ENCODE measurements around the gene BRF1.
"Not testable (repeated sequence)": the region's sequence is repeated elsewhere in the genome, so short reads cannot be mapped to it uniquely, and the experiment has no call there.

The BRF1 gene

DNA sequence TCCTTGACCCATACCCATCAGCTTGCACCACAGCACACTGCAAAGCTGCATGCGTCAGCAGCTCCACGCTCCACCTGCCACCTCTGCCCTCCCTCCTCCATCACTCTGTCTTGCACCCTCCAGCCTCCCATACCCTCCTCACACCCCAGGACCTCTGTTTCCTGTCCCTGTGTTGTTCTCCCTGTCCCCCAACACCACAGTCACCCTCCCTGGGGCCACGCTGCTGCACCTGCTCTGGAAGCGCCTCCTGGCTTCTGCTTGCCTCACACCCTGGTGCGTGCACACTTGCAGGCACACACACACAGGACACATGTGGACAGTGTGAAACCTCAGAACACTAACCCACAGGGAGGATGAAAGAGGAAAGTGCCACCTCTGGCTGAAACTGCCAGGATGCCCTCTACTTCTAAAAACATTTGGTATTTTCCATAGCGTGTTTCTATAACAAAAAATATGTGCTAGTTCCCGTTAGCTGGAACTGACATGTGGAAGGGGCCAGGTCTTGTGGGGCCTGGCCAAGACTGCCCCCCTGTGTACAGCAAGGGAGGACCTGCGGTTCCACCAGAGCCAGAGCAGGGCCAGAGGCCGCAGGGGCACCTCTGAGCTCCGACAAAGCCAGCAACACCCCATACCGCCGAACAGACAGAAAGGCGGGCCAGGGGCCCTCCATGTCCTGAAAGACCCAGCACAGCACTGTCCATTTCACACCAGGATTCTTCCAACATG is 10.0 kb downstream of the BRF1 start:
- H3K36me3 ChIP-seq (ENCODE audit: control insufficient read depth in 1 of 2, insufficient read depth in 2 of 2, low read length in 2 of 2): no peaks in the 10 kb centered on the region
- no peak overlapping the region for H3K9ac ChIP-seq (ENCODE audit: low read depth in 1 of 2, low read length in 2 of 2)
- H3K9me3 ChIP-seq (ENCODE audit: control insufficient read depth in 1 of 2, low read length in 2 of 2): no peaks in the 10 kb centered on the region
- no peaks in the 10 kb centered on the region for H3K27me3 ChIP-seq (ENCODE audit: control insufficient read depth in 1 of 2, insufficient read depth in 2 of 2, low read length in 2 of 2)
- no peak overlapping the region for H3K4me3 ChIP-seq (ENCODE audit: low read depth in 1 of 2, low read length in 2 of 2)
- no peak overlapping the region for H3K27ac ChIP-seq (ENCODE audit: low read depth, low read length)
- H3K4me1 ChIP-seq (ENCODE audit: control insufficient read depth in 1 of 2, insufficient read depth in 2 of 2, low read length in 2 of 2): peaks cover 0 to 17% of the 10 kb centered on the region in 2 donors

DNA sequence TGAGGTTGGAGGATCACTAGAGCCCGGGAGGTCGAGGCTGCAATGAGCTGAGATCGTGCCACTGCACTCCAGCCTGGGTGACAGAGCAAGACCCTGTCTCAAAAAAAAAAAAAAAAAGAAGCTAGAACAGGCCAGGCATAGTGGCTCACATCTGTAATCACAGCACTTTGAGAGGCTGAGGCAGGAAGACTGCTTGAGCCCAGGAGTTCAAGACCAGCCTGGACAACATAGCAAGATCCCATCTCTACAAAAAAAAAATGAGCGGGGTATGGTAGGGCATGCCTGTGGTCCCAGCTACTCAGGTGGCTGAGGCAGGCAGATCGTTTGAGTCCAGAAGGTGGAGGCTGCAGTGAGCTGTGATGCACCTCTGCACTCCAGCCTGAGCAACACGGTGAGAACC is 11.9 kb downstream of the BRF1 start:
- not testable (repeated sequence) for H3K9me3 ChIP-seq (ENCODE audit: control insufficient read depth in 1 of 2, low read length in 2 of 2); H3K27ac ChIP-seq (ENCODE audit: low read depth, low read length); H3K36me3 ChIP-seq (ENCODE audit: control insufficient read depth in 1 of 2, insufficient read depth in 2 of 2, low read length in 2 of 2); H3K4me3 ChIP-seq (ENCODE audit: low read depth in 1 of 2, low read length in 2 of 2); H3K27me3 ChIP-seq (ENCODE audit: control insufficient read depth in 1 of 2, insufficient read depth in 2 of 2, low read length in 2 of 2); H3K9ac ChIP-seq (ENCODE audit: low read depth in 1 of 2, low read length in 2 of 2)
- H3K4me1 ChIP-seq (ENCODE audit: control insufficient read depth in 1 of 2, insufficient read depth in 2 of 2, low read length in 2 of 2): peaks cover 0 to 13% of the 10 kb centered on the region in 2 donors

DNA sequence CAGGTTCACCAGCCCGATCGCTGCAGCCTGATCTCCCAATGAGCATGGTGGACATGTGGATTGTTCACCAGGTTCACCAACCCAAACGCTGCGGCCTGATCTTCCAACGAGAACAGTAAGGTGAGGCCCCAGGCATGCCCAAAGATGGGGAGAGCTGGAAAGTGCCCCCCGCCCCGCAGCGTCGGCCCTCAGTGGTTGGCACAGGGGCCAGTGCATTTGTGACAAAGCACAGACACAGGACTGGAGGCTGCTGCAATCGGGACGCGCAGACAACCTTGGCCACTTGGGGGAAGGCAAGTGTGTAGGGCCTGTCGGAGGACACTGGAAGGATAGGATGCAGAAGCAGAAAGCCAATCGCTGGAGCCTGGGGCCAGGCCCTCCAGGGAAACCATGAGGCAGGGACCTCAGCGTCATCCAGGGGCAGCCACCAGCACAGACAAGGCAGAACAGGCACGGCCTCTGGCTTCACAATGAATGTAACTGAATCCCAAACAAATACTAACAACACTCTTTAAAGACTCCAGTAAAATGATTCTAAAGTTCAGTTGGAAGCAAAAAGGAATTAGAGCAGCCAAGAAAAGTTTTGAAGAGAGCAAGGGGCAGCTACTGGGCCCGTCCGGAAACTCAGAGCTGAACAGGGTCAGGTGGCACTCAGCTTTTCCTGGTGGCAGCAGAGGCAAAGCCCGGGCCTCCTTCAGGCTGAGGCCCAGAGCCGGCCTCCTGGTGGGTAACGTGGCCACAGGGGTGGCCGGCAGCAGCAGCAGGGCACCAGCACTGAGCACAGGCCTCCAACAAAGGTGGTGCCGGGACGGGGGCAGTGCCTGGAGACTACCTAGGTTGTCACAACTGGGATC is 13.3 kb downstream of the BRF1 start:
- Histone ChIP-seq H3K27me3 (ENCODE audit: control insufficient read depth in 1 of 2, insufficient read depth in 2 of 2, low read length in 2 of 2) (no peaks in the 10 kb centered on the region), H3K9ac (ENCODE audit: low read depth in 1 of 2, low read length in 2 of 2) (no peak overlapping the region), H3K4me3 (ENCODE audit: low read depth in 1 of 2, low read length in 2 of 2) (no peak overlapping the region), H3K36me3 (ENCODE audit: control insufficient read depth in 1 of 2, insufficient read depth in 2 of 2, low read length in 2 of 2) (peaks cover 0 to 11% of the 10 kb centered on the region in 2 donors), H3K9me3 (ENCODE audit: control insufficient read depth in 1 of 2, low read length in 2 of 2) (no peaks in the 10 kb centered on the region), H3K27ac (ENCODE audit: low read depth, low read length) (no peak overlapping the region), H3K4me1 (ENCODE audit: control insufficient read depth in 1 of 2, insufficient read depth in 2 of 2, low read length in 2 of 2) (peaks cover 0 to 3% of the 10 kb centered on the region in 2 donors)

DNA sequence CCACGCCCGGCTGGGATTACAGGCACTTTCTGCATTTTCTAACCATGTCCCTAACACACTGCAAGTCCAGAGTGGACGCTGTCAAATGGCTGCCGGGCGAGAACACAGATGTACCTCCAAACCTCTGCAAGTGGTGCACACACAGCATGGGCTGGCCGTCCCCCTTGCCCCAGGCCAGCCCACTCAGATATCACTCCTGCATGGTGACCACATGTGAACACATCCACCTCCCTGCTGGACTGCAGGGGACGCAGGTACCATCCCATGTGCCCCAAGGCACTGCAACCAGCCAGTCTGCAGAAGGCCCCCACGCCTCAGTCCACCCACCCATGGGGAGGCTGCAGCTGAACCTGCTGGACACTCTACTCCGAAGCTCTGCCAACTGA is 14.0 kb downstream of the BRF1 start:
- H3K9ac ChIP-seq (ENCODE audit: low read depth in 1 of 2, low read length in 2 of 2): no peak overlapping the region
- H3K27ac ChIP-seq (ENCODE audit: low read depth, low read length): no peak overlapping the region
- H3K4me1 ChIP-seq (ENCODE audit: control insufficient read depth in 1 of 2, insufficient read depth in 2 of 2, low read length in 2 of 2): peaks cover 0 to 3% of the 10 kb centered on the region in 2 donors
- peaks cover 0 to 11% of the 10 kb centered on the region in 2 donors for H3K36me3 ChIP-seq (ENCODE audit: control insufficient read depth in 1 of 2, insufficient read depth in 2 of 2, low read length in 2 of 2)
- H3K4me3 ChIP-seq (ENCODE audit: low read depth in 1 of 2, low read length in 2 of 2): no peak overlapping the region
- H3K27me3 ChIP-seq (ENCODE audit: control insufficient read depth in 1 of 2, insufficient read depth in 2 of 2, low read length in 2 of 2): no peaks in the 10 kb centered on the region
- H3K9me3 ChIP-seq (ENCODE audit: control insufficient read depth in 1 of 2, low read length in 2 of 2): no peaks in the 10 kb centered on the region

DNA sequence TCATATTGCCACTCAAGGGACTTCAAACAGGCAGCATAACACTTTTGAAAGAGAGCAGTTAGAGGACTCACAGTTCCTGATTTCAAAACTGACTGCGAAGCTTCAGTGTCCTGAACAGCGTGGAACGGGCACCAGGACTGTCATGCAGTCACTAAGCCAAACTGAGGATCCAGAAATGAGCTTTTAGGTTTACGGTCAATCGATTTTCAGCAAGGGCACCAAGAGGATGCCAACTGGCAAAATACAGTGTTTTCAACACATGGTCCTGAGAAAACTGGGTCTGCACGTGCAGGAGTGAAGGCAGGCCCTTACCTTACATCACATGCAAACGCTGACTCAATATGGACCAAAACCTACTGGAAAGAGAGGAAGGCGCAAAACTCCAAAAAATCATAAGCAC is 15.6 kb downstream of the BRF1 start:
- Histone ChIP-seq H3K9ac (ENCODE audit: low read depth in 1 of 2, low read length in 2 of 2) (no peak overlapping the region), H3K4me3 (ENCODE audit: low read depth in 1 of 2, low read length in 2 of 2) (no peak overlapping the region), H3K27ac (ENCODE audit: low read depth, low read length) (no peak overlapping the region), H3K27me3 (ENCODE audit: control insufficient read depth in 1 of 2, insufficient read depth in 2 of 2, low read length in 2 of 2) (no peaks in the 10 kb centered on the region), H3K4me1 (ENCODE audit: control insufficient read depth in 1 of 2, insufficient read depth in 2 of 2, low read length in 2 of 2) (no peaks in the 10 kb centered on the region), H3K36me3 (ENCODE audit: control insufficient read depth in 1 of 2, insufficient read depth in 2 of 2, low read length in 2 of 2) (peaks cover 0 to 14% of the 10 kb centered on the region in 2 donors), H3K9me3 (ENCODE audit: control insufficient read depth in 1 of 2, low read length in 2 of 2) (no peaks in the 10 kb centered on the region)

DNA sequence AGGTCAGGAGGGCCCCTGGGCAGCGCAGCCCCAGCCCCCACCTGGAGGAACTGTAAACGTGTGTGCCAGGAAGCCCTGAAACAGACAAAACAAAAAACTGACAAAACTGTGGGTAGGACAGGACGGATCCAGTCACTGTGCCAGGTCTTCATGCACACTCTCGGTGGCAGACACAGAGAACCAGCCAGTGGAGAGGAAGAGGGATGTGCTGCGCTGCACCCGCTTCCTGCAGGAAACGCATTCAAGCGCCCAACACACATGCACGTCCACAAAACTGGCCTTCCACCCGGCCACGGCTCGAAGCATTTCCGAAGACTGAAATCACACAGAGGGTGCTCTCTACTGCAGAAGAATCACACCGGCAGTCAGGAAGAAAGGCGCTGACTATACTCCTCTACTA is 16.9 kb downstream of the BRF1 start:
- Histone ChIP-seq H3K9ac (ENCODE audit: low read depth in 1 of 2, low read length in 2 of 2) (no peak overlapping the region), H3K9me3 (ENCODE audit: control insufficient read depth in 1 of 2, low read length in 2 of 2) (no peaks in the 10 kb centered on the region), H3K4me1 (ENCODE audit: control insufficient read depth in 1 of 2, insufficient read depth in 2 of 2, low read length in 2 of 2) (no peaks in the 10 kb centered on the region), H3K36me3 (ENCODE audit: control insufficient read depth in 1 of 2, insufficient read depth in 2 of 2, low read length in 2 of 2) (peaks cover 0 to 14% of the 10 kb centered on the region in 2 donors), H3K4me3 (ENCODE audit: low read depth in 1 of 2, low read length in 2 of 2) (no peak overlapping the region), H3K27ac (ENCODE audit: low read depth, low read length) (no peak overlapping the region), H3K27me3 (ENCODE audit: control insufficient read depth in 1 of 2, insufficient read depth in 2 of 2, low read length in 2 of 2) (no peaks in the 10 kb centered on the region)

DNA sequence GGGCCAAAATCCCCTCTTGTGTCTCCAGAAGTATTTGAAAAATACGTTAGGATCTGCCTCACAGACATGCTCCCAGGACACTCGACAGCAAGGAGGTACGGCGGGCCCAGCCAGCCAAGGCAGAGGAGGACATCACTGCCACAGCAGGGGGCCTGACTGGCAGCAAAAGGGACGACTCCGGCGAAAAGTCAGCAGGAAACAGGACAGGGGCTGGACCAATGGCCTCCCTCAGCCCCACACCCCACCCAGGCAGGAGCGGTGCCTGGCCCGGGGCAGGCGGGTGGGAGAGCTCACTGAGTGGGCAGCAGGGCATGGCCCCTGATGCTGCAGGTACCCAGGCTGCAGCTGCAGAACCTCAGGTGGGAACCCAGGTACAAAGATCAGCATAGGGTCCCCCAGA is 17.8 kb downstream of the BRF1 start:
- H3K9me3 ChIP-seq (ENCODE audit: control insufficient read depth in 1 of 2, low read length in 2 of 2): no peaks in the 10 kb centered on the region
- H3K9ac ChIP-seq (ENCODE audit: low read depth in 1 of 2, low read length in 2 of 2): no peak overlapping the region
- no peak overlapping the region for H3K4me3 ChIP-seq (ENCODE audit: low read depth in 1 of 2, low read length in 2 of 2)
- H3K27me3 ChIP-seq (ENCODE audit: control insufficient read depth in 1 of 2, insufficient read depth in 2 of 2, low read length in 2 of 2): no peaks in the 10 kb centered on the region
- peaks cover 0 to 14% of the 10 kb centered on the region in 2 donors for H3K36me3 ChIP-seq (ENCODE audit: control insufficient read depth in 1 of 2, insufficient read depth in 2 of 2, low read length in 2 of 2)
- no peak overlapping the region for H3K27ac ChIP-seq (ENCODE audit: low read depth, low read length)
- no peaks in the 10 kb centered on the region for H3K4me1 ChIP-seq (ENCODE audit: control insufficient read depth in 1 of 2, insufficient read depth in 2 of 2, low read length in 2 of 2)

DNA sequence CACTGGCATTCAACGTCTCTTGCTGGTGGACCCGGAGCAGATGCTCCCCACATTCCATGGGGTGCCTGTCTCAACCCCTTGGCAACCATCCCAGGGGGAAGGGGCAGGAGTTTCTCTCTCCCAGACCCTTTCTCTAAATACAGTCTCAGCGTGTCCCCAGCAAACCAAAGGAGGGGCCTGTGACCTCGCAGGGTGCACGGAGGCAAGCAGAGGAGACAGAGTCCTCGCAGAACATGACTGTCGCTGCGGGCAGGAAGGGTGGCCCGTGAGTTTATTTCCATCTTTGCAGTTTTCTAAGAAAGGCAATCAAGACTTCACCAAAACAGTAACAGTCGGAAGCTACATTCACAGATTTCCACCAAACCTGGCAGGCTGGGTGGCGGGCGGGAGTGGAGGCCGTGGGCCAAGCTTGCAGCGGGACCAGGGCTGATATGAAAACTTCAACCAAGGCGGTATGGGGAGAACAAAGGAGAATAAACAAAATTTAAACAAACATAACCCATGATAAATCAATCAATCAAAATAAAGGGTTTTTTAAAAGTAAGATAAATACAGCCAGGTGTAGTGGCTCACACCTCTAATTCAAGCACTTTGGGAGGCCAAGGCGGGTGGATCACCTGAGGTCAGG is 18.6 kb downstream of the BRF1 start:
- no peaks in the 10 kb centered on the region for H3K9me3 ChIP-seq (ENCODE audit: control insufficient read depth in 1 of 2, low read length in 2 of 2)
- H3K4me3 ChIP-seq (ENCODE audit: low read depth in 1 of 2, low read length in 2 of 2): no peak overlapping the region
- no peaks in the 10 kb centered on the region for H3K4me1 ChIP-seq (ENCODE audit: control insufficient read depth in 1 of 2, insufficient read depth in 2 of 2, low read length in 2 of 2)
- H3K27me3 ChIP-seq (ENCODE audit: control insufficient read depth in 1 of 2, insufficient read depth in 2 of 2, low read length in 2 of 2): no peaks in the 10 kb centered on the region
- peaks cover 0 to 14% of the 10 kb centered on the region in 2 donors for H3K36me3 ChIP-seq (ENCODE audit: control insufficient read depth in 1 of 2, insufficient read depth in 2 of 2, low read length in 2 of 2)
- no peak overlapping the region for H3K27ac ChIP-seq (ENCODE audit: low read depth, low read length)
- H3K9ac ChIP-seq (ENCODE audit: low read depth in 1 of 2, low read length in 2 of 2): no peak overlapping the region

DNA sequence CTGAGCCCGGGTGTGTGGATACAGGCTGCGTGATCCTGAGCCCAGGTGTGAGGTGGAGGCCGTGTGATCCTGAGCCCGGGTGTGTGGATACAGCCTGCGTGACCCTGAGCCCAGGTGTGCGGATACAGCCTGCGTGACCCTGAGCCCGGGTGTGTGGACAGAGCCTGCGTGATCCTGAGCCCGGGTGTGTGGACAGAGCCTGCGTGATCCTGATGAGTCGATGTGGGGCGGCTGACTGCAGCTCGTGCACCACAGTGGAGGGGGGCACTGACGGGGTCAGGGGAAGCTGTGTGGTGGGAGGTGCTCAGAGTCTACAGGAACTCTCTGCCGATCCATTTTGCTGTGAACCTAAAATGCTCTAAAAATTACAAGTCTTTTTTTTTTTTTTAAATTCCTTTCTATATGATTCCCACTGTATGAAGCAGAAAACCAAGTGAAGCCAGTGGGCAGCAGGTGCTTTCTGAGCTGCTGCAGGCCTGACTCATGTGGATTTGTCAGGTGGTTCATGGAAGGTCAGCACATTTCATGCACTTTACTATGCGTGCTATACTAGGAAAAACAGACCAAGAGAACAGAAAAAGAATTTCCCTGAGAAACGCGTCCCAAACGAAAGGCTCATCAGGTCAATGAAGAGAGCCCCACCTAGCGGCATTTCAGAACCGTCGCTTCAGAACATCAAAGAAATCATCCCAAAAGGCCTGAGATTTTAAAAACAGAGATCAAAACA is 19.3 kb downstream of the BRF1 start:
- no peak overlapping the region for H3K4me3 ChIP-seq (ENCODE audit: low read depth in 1 of 2, low read length in 2 of 2)
- H3K9me3 ChIP-seq (ENCODE audit: control insufficient read depth in 1 of 2, low read length in 2 of 2): no peaks in the 10 kb centered on the region
- H3K4me1 ChIP-seq (ENCODE audit: control insufficient read depth in 1 of 2, insufficient read depth in 2 of 2, low read length in 2 of 2): no peaks in the 10 kb centered on the region
- H3K36me3 ChIP-seq (ENCODE audit: control insufficient read depth in 1 of 2, insufficient read depth in 2 of 2, low read length in 2 of 2): peaks cover 0 to 14% of the 10 kb centered on the region in 2 donors
- H3K27ac ChIP-seq (ENCODE audit: low read depth, low read length): no peak overlapping the region
- no peaks in the 10 kb centered on the region for H3K27me3 ChIP-seq (ENCODE audit: control insufficient read depth in 1 of 2, insufficient read depth in 2 of 2, low read length in 2 of 2)
- no peak overlapping the region for H3K9ac ChIP-seq (ENCODE audit: low read depth in 1 of 2, low read length in 2 of 2)

All from duodenal mucosa (tissue), 2 donors.